ENCODE results near the gene SEMA3D.

DNA sequence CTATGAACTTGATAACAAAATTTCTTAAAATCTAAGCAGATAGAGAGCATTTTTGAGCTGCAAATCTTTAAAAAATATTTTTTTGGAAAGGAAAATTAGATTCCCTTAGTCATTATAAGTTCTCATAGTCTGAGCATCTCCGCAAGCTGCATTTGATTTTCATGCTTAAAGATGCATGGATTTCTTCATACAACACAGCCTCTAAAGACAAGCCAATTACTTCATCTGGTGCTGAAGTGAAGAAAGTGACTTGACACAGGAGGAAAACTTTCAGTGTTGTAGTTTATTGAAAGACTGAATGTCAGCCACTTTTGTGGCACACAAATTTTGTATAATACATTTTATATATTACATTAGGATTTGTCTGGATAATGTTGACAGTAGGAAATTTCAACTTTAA is 22.5 kb downstream of the SEMA3D start:
- TF ChIP-seq, protein P1, sequence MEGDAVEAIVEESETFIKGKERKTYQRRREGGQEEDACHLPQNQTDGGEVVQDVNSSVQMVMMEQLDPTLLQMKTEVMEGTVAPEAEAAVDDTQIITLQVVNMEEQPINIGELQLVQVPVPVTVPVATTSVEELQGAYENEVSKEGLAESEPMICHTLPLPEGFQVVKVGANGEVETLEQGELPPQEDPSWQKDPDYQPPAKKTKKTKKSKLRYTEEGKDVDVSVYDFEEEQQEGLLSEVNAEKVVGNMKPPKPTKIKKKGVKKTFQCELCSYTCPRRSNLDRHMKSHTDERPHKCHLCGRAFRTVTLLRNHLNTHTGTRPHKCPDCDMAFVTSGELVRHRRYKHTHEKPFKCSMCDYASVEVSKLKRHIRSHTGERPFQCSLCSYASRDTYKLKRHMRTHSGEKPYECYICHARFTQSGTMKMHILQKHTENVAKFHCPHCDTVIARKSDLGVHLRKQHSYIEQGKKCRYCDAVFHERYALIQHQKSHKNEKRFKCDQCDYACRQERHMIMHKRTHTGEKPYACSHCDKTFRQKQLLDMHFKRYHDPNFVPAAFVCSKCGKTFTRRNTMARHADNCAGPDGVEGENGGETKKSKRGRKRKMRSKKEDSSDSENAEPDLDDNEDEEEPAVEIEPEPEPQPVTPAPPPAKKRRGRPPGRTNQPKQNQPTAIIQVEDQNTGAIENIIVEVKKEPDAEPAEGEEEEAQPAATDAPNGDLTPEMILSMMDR (conservative IDR thresholded peaks at IDR 0.05; ENCODE audit: low read depth, low read length) = no peak
- no peak for TF ChIP-seq EZH2 (IDR thresholded peaks at IDR 0.05; ENCODE audit: borderline replicate concordance, low read depth, low read length, poor library complexity, severe bottlenecking)

Data from A673 (cell line).